Vagina (tissue), 2 donors: Measurements from ENCODE around the gene SEPTIN2. TPM values are rescaled to one million over a fixed set of nuclear protein-coding genes. Genes with fewer than 3 reads are reported as not detected.

ENCODE experiments used
- DNase-seq, 2 donors: peaks; one replicate each; pipeline ENCODE4 v3.0.0-alpha.2; 2017; ENCODE audit errors: extremely low spot score in 2 of 2
- H3K27ac ChIP-seq: fragments of 200-600 bp; sonication (generic); one replicate; pipeline ENCODE4 v1.5.1; 2019
- H3K27me3 ChIP-seq: fragments of 200-600 bp; sonication (generic); one replicate; pipeline ENCODE4 v1.5.1; 2019
- H3K36me3 ChIP-seq, 2 donors: fragments of 200-600 bp; sonication (generic); one replicate each; pipeline ENCODE4 v1.5.1; 2017 to 2019
- H3K4me1 ChIP-seq: fragments of 200-600 bp; sonication (generic); one replicate; pipeline ENCODE4 v1.5.1; 2019
- H3K4me3 ChIP-seq, 2 donors: fragments of 200-600 bp; sonication (generic); 1 replicate in 1 of 2; 2 replicates in 1 of 2; pipeline ENCODE4 v1.5.1; 2016 to 2019
- H3K9me3 ChIP-seq: fragments of 200-600 bp; sonication (generic); one replicate; pipeline ENCODE4 v1.5.1; 2019
- POLR2A ChIP-seq, 2 donors: fragments of 450-650 bp; IDR thresholded peaks; one replicate each; pipeline ENCODE4 v1.6.1; 2017; ENCODE audit warnings: antibody characterized with exemption in 2 of 2, mild to moderate bottlenecking in 2 of 2, moderate library complexity in 2 of 2
- POLR2AphosphoS5 ChIP-seq, 2 donors: sonication (generic); formaldehyde crosslinking; IDR thresholded peaks; one replicate each; pipeline ENCODE4 v1.9.0; 2017; ENCODE audit warnings: antibody characterized with exemption in 2 of 2, mild to moderate bottlenecking in 2 of 2, low read depth in 1 of 2; ENCODE audit not compliant: insufficient read depth in 1 of 2
- intact Hi-C: fragments of 100-400 bp; cut with DNase I; formaldehyde crosslinking; loops from one replicate; pipeline ENCODE4 v1.15.1; 2023
- total RNA-seq: library from RNA; depleted of rRNA; stranded (reverse); fragments of >200 nt; gene quantifications from one replicate; pipeline ENCODE4 v1.2.3, GENCODE V29; 2016
- TF ChIP-seq, protein P1 (sequence below), 3 experiments: fragments of 450-650 bp in 2 of 3; fragments of 200-600 bp in 1 of 3; sonication (generic) in 1 of 3; IDR thresholded peaks; one replicate each; pipeline ENCODE4 v1.5.1; 2017 to 2019; ENCODE audit warnings: antibody characterized with exemption in 3 of 3, mild to moderate bottlenecking in 2 of 3, moderate library complexity in 2 of 3

The SEPTIN2 gene
- total RNA-seq, 1 donor from 2014 or later: 198 TPM

DNA sequence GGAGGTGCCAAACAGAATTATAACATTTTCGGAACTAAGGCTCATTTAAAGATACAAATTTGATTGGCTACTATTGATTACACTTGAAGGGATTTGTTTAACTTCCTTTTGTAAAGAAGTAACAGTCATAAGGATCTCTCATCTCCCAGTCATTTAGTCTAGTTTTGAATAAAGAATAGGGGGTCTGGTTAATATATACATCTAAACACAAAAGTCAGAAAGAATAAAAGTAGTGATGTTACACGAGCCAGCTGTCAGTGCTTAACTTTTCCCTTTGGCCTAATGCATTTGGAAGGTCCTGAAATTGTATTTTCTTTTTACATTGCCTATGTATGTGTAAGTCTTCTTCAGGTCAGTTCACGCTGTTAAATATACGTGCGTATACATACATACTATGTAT lies 8.1 kb downstream of the SEPTIN2 start:
- Histone ChIP-seq H3K27me3 (no peaks in the 10 kb centered on the region), H3K36me3 (peaks cover 0 to 23% of the 10 kb centered on the region in 2 donors), H3K4me1 (peaks cover 56% of the 10 kb centered on the region), H3K9me3 (no peaks in the 10 kb centered on the region), H3K4me3 (no peak overlapping the region), H3K27ac (no peak overlapping the region)
- DNase-seq: no peak
- TF ChIP-seq POLR2AphosphoS5 (IDR thresholded peaks at IDR 0.05; ENCODE audit: insufficient read depth in 1 of 2, low read depth in 1 of 2) (no peak), POLR2A (IDR thresholded peaks at IDR 0.05) (no peak)
- TF ChIP-seq, protein P1, sequence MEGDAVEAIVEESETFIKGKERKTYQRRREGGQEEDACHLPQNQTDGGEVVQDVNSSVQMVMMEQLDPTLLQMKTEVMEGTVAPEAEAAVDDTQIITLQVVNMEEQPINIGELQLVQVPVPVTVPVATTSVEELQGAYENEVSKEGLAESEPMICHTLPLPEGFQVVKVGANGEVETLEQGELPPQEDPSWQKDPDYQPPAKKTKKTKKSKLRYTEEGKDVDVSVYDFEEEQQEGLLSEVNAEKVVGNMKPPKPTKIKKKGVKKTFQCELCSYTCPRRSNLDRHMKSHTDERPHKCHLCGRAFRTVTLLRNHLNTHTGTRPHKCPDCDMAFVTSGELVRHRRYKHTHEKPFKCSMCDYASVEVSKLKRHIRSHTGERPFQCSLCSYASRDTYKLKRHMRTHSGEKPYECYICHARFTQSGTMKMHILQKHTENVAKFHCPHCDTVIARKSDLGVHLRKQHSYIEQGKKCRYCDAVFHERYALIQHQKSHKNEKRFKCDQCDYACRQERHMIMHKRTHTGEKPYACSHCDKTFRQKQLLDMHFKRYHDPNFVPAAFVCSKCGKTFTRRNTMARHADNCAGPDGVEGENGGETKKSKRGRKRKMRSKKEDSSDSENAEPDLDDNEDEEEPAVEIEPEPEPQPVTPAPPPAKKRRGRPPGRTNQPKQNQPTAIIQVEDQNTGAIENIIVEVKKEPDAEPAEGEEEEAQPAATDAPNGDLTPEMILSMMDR (IDR thresholded peaks at IDR 0.05): no peak
- intact Hi-C loops: no loop called here

DNA sequence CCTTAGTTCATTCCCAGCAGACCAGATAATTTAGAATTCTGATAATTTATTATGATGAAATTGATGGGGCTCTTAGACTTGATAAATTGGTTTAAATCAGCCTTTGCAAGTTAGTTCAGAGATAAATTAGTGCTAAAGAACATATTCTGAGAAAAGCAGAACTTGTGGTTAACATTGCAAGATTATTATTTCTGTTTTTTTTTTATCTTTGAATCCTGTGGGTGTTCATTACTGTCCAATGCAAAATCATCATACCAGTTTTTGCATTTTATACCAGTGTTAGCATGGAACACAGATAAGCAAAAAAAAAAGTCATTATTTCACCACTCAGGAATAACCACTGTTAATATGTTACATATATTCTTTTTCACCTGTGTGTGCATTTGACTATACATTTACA lies 9.1 kb downstream of the SEPTIN2 start:
- no peaks in the 10 kb centered on the region for H3K9me3 ChIP-seq
- H3K4me1 ChIP-seq: peaks cover 46% of the 10 kb centered on the region
- intact Hi-C loops: no loop called here
- H3K36me3 ChIP-seq: peaks cover 0 to 24% of the 10 kb centered on the region in 2 donors
- no peak overlapping the region for H3K4me3 ChIP-seq
- DNase-seq: no peak
- H3K27ac ChIP-seq: no peak overlapping the region
- TF ChIP-seq POLR2A (IDR thresholded peaks at IDR 0.05): no peak
- no peaks in the 10 kb centered on the region for H3K27me3 ChIP-seq

DNA sequence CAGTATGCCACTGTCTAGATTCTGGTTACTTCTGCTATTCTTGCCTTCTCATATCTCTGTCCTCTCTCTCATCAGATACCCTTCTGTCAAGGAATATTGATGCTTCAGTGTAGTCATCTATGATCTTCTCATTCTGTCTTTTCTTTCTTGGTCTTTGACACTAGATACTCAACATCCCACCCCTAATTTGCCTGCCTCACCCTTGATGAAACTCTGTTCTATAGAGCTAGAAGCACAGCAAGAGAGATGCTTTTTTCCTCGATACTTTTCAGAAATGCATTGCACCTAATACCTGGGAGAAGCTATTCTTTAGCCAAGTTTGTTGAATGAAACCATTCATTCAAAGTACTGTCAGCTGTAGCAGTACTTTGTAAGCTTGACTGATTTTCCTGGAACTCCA lies 9.5 kb downstream of the SEPTIN2 start:
- H3K9me3 ChIP-seq: no peaks in the 10 kb centered on the region
- intact Hi-C loops: no loop called here
- H3K4me3 ChIP-seq: no peak overlapping the region
- peaks cover 0 to 20% of the 10 kb centered on the region in 2 donors for H3K36me3 ChIP-seq
- H3K27me3 ChIP-seq: no peaks in the 10 kb centered on the region
- H3K4me1 ChIP-seq: peaks cover 41% of the 10 kb centered on the region
- H3K27ac ChIP-seq: no peak overlapping the region
- DNase-seq: no peak
- no peak for TF ChIP-seq POLR2AphosphoS5 (IDR thresholded peaks at IDR 0.05; ENCODE audit: insufficient read depth in 1 of 2, low read depth in 1 of 2)
- TF ChIP-seq, protein P1 (IDR thresholded peaks at IDR 0.05): no peak
- no peak for TF ChIP-seq POLR2A (IDR thresholded peaks at IDR 0.05)

- no peaks in the 10 kb centered on the region for H3K9me3 ChIP-seq
- intact Hi-C loops: no loop called here
- TF ChIP-seq POLR2A (IDR thresholded peaks at IDR 0.05) (no peak), POLR2AphosphoS5 (IDR thresholded peaks at IDR 0.05; ENCODE audit: insufficient read depth in 1 of 2, low read depth in 1 of 2) (no peak)
- TF ChIP-seq, protein P1 (IDR thresholded peaks at IDR 0.05): no peak
- peaks cover 3% of the 10 kb centered on the region for H3K4me1 ChIP-seq
- H3K36me3 ChIP-seq: peaks cover 0 to 27% of the 10 kb centered on the region in 2 donors
- no peak overlapping the region for H3K4me3 ChIP-seq
- DNase-seq: no peak
- no peaks in the 10 kb centered on the region for H3K27me3 ChIP-seq
- no peak overlapping the region for H3K27ac ChIP-seq
These were observed 14.2 kb downstream of the SEPTIN2 start for GRCh38 chr2:241329669-241330615.

GRCh38 chr2:241330616-241330981 lies 14.9 kb downstream of the SEPTIN2 start:
- DNase-seq: no peak
- Histone ChIP-seq H3K27me3 (no peaks in the 10 kb centered on the region), H3K4me3 (no peak overlapping the region), H3K36me3 (peaks cover 0 to 33% of the 10 kb centered on the region in 2 donors), H3K27ac (no peak overlapping the region), H3K4me1 (no peaks in the 10 kb centered on the region), H3K9me3 (no peaks in the 10 kb centered on the region)
- TF ChIP-seq POLR2AphosphoS5 (IDR thresholded peaks at IDR 0.05; ENCODE audit: insufficient read depth in 1 of 2, low read depth in 1 of 2) (no peak), POLR2A (IDR thresholded peaks at IDR 0.05) (no peak)
- TF ChIP-seq, protein P1 (IDR thresholded peaks at IDR 0.05): no peak
- intact Hi-C loops: no loop called here
